Dedifferentiated amniotic fluid mesenchymal stem cell (primary cell): Measurements from ENCODE around the gene TCTN1.

ENCODE experiments used
- DNase-seq: peaks from one replicate; pipeline ENCODE4 v3.0.0-alpha.2; 2016; ENCODE audit errors: extremely low spot score

Gene TCTN1

GRCh38 chr12:110680032-110680431 lies 66.1 kb downstream of the TCTN1 start:
- no peak for DNase-seq

- no peak for DNase-seq
Observed at GRCh38 chr12:110683888-110684287, 70.0 kb downstream of the TCTN1 start.

- DNase-seq = no peak
Observed at GRCh38 chr12:110684312-110684836, 70.4 kb downstream of the TCTN1 start.

GRCh38 chr12:110686294-110686903 lies 72.5 kb downstream of the TCTN1 start:
- DNase-seq = no peak

- no peak for DNase-seq
Observed at GRCh38 chr12:110687396-110688169, 73.7 kb downstream of the TCTN1 start.

GRCh38 chr12:110688446-110689280 lies 74.7 kb downstream of the TCTN1 start, which contains the start of gene HVCN1:
TSS of gene HVCN1 (minus strand) at chr12:110689115. CDS start at chr12:110683245, 5,870 bp downstream.
- DNase-seq = no peak

- DNase-seq = no peak
Observed at GRCh38 chr12:110689281-110690126, 75.6 kb downstream of the TCTN1 start.

- DNase-seq = no peak
Observed at GRCh38 chr12:110690127-110690430, 76.2 kb downstream of the TCTN1 start.

- DNase-seq = no peak
Observed at GRCh38 chr12:110693731-110694130, 79.8 kb downstream of the TCTN1 start.

- DNase-seq = no peak
Observed at GRCh38 chr12:110694330-110694901, 80.5 kb downstream of the TCTN1 start.

- DNase-seq = no peak
Observed at GRCh38 chr12:110696283-110696682, 82.4 kb downstream of the TCTN1 start.

- no peak for DNase-seq
Observed at GRCh38 chr12:110697236-110697635, 83.3 kb downstream of the TCTN1 start.

GRCh38 chr12:110698171-110698902 lies 84.4 kb downstream of the TCTN1 start:
- no peak for DNase-seq
